ENCODE data around the gene REM1.

- TF ChIP-seq EZH2 (IDR thresholded peaks at IDR 0.05; ENCODE audit: insufficient read depth, poor library complexity, severe bottlenecking): no peak
- no peak for TF ChIP-seq EZH2phosphoT487 (IDR thresholded peaks at IDR 0.05; ENCODE audit: insufficient read depth, low read depth)
These were observed 1.6 kb upstream of the REM1 start for GRCh38 chr20:31473331-31474096.

Data from GM23248 (cell line).